CD4-positive, alpha-beta memory T cell (primary cell): ENCODE results near the gene LHFPL6. TPM values are rescaled to one million over a fixed set of nuclear protein-coding genes. Genes with fewer than 3 reads are reported as not detected.

Experiments used
- CTCF ChIA-PET: fragments of 350-600 bp; sonication (Branson Sonifier 250); formaldehyde crosslinking; loops from one replicate; lab custom pipeline; 2021; ENCODE audit warnings: inconsistent platforms; ENCODE audit not compliant: partially characterized antibody; lab: Charles Lee
- POLR2A ChIA-PET: fragments of 350-600 bp; sonication (Branson Sonifier 250); formaldehyde crosslinking; loops from one replicate; lab custom pipeline; 2021; ENCODE audit not compliant: partially characterized antibody; lab: Charles Lee
- DNase-seq, 5 donors: peaks; one replicate each; pipeline versions ENCODE4 v3.0.0 to v3.0.0-alpha.2; 2020 to 2022; ENCODE audit warnings: mixed read lengths in 1 of 5
- H3K27ac ChIP-seq: one replicate; pipeline ENCODE4 v1.7.0; 2013; ENCODE audit warnings: low read depth, low read length
- H3K27me3 ChIP-seq: 2 replicates; pipeline ENCODE4 v1.7.0; 2013; ENCODE audit warnings: mild to moderate bottlenecking, low read length, moderate library complexity; ENCODE audit not compliant: insufficient read depth
- H3K36me3 ChIP-seq: 2 replicates; pipeline ENCODE4 v1.7.0; 2013; ENCODE audit warnings: mild to moderate bottlenecking, low read length, moderate library complexity; ENCODE audit not compliant: insufficient read depth
- H3K4me1 ChIP-seq: 2 replicates; pipeline ENCODE4 v1.7.0; 2013; ENCODE audit warnings: mild to moderate bottlenecking, low read length, moderate library complexity; ENCODE audit not compliant: insufficient read depth
- H3K4me3 ChIP-seq, 2 donors: one replicate each; pipeline ENCODE4 v1.7.0; 2013; ENCODE audit warnings: low read length in 2 of 2, mild to moderate bottlenecking in 1 of 2
- H3K9me3 ChIP-seq, 2 donors: one replicate each; pipeline ENCODE4 v1.7.0; 2013; ENCODE audit warnings: low read length in 2 of 2, control low read depth in 1 of 2; ENCODE audit not compliant: control insufficient read depth in 1 of 2
- H3K27ac Mint-ChIP-seq, 7 donors: one replicate each; pipeline ENCODE4 v1.8.0; 2020 to 2021; ENCODE audit warnings: mixed read lengths in 7 of 7, mild to moderate bottlenecking in 6 of 7, inconsistent platforms in 3 of 7, moderate library complexity in 3 of 7
- H3K27me3 Mint-ChIP-seq, 2 donors: one replicate each; pipeline ENCODE4 v1.8.0; 2020 to 2021; ENCODE audit warnings: mixed read lengths in 2 of 2
- H3K36me3 Mint-ChIP-seq, 2 donors: one replicate each; pipeline ENCODE4 v1.8.0; 2020 to 2021; ENCODE audit warnings: mixed read lengths in 2 of 2, inconsistent platforms in 1 of 2, mild to moderate bottlenecking in 1 of 2
- H3K4me1 Mint-ChIP-seq, 4 donors: one replicate each; pipeline ENCODE4 v1.8.0; 2020 to 2021; ENCODE audit warnings: mixed read lengths in 4 of 4, mild to moderate bottlenecking in 1 of 4
- H3K4me3 Mint-ChIP-seq, 8 donors: one replicate each; pipeline ENCODE4 v1.8.0; 2020 to 2021; ENCODE audit warnings: mixed read lengths in 8 of 8, mild to moderate bottlenecking in 7 of 8, moderate library complexity in 6 of 8, inconsistent platforms in 3 of 8
- H3K9me3 Mint-ChIP-seq, 8 donors: one replicate each; pipeline ENCODE4 v1.8.0; 2020 to 2021; ENCODE audit warnings: mixed read lengths in 8 of 8, mild to moderate bottlenecking in 5 of 8, inconsistent platforms in 3 of 8, moderate library complexity in 1 of 8
- intact Hi-C: fragments of 100-400 bp; cut with micrococcal nuclease; formaldehyde crosslinking; loops from one replicate; pipeline ENCODE4 v1.15.1; 2023
- polyA plus RNA-seq, 2 donors: library from polyadenylated mRNA; unstranded; fragments of 300-500 nt; fragmentation: Illumina TruSeq; gene quantifications; one replicate each; pipeline ENCODE4 v1.2.3, GENCODE V29; 2021
- total RNA-seq, 2 experiments: library from RNA; stranded (reverse); gene quantifications; one replicate each; pipeline ENCODE4 v1.2.3, GENCODE V29; 2021

The LHFPL6 gene
- total and polyA plus RNA-seq, 4 experiments from 2014 or later, result 0.16 TPM; not detected in 3

DNA sequence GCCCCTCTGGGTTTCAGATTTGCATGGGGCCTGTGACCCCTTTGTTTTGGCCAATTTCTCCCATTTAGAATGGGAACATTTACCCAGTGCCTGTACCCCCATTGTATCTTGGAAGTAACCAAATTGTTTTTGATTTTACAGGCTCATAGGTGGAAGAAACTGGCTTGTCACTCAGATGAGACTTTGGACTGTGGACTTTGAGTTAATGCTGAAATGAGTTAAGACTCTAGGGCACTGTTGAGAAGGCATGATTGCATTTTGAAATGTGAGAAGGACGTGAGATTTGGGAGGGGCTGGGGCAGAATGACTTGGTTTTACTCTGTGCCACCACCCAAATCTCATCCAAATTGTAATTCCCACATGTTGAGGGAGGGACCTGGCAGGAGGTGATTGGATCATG is 306.0 kb downstream of the LHFPL6 start:
- DNase-seq, result no peak
- Mint-ChIP-seq H3K27me3 (no peaks in the 10 kb centered on the region), H3K36me3 (peaks cover 0 to 1% of the 10 kb centered on the region in 2 donors), H3K9me3 (peaks cover 0 to 11% (median 5%) of the 10 kb centered on the region in 8 donors), H3K4me3 (no peak overlapping the region), H3K27ac (no peak overlapping the region), H3K4me1 (no peaks in the 10 kb centered on the region)
- ChIA-PET CTCF (no interaction called here), POLR2A (no interaction called here)
- H3K36me3 ChIP-seq, result no peaks in the 10 kb centered on the region
- H3K4me1 ChIP-seq, result no peaks in the 10 kb centered on the region
- H3K4me3 ChIP-seq, result no peak overlapping the region
- no peaks in the 10 kb centered on the region for H3K27me3 ChIP-seq
- H3K27ac ChIP-seq, result no peak overlapping the region
- H3K9me3 ChIP-seq, result no peaks in the 10 kb centered on the region
- intact Hi-C loops, result no loop called here

DNA sequence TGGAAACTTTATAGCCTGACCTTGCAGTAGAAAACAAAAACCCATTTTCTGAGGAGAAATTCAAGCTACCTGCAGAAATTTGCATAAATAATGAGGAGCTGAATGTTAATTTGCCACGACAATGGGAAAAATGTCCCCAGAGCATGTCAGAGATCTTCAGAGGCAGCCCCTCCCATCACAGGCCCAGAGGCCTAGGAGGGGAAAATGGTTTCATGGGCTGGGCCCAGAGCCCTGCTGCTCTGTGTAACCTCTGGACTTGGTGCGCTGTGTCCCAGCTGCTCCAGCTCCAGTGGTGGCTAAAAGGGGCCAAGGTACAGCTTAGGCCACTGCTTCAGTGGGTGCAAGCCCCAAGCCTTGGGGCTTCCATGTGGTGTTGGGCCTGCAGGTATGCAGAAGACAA is 306.8 kb downstream of the LHFPL6 start:
- no peaks in the 10 kb centered on the region for H3K4me1 Mint-ChIP-seq
- H3K9me3 ChIP-seq, result no peaks in the 10 kb centered on the region
- H3K4me1 ChIP-seq, result no peaks in the 10 kb centered on the region
- no peaks in the 10 kb centered on the region for H3K27me3 ChIP-seq
- no peaks in the 10 kb centered on the region for H3K36me3 ChIP-seq
- no peaks in the 10 kb centered on the region for H3K27me3 Mint-ChIP-seq
- H3K4me3 ChIP-seq, result no peak overlapping the region
- intact Hi-C loops, result no loop called here
- H3K36me3 Mint-ChIP-seq, result peaks cover 0 to 1% of the 10 kb centered on the region in 2 donors
- no peak for DNase-seq
- H3K27ac Mint-ChIP-seq, result no peak overlapping the region
- ChIA-PET POLR2A (no interaction called here), CTCF (no interaction called here)
- H3K4me3 Mint-ChIP-seq, result no peak overlapping the region
- peaks cover 0 to 11% (median 5%) of the 10 kb centered on the region in 8 donors for H3K9me3 Mint-ChIP-seq
- no peak overlapping the region for H3K27ac ChIP-seq

Other genes with a start within 250 kb of the LHFPL6 start
- gene COG6, start 52.5 kb upstream of the LHFPL6 start, total RNA-seq, result 10 to 100 TPM; 37.2 to 44.5 TPM
- gene COG6, start 52.5 kb upstream of the LHFPL6 start, polyA plus RNA-seq, result 10 to 100 TPM; 12.2 to 18.1 TPM